DMS153 treated with DMSO at 0.1 percent for 48 hours (cell line): ENCODE results near the gene CREM.

Experiments
- DNase-seq: peaks from one replicate; lab custom pipeline; 2025; ENCODE audit not compliant: unreplicated experiment; lab: John Stamatoyannopoulos, UW

Gene CREM

DNA sequence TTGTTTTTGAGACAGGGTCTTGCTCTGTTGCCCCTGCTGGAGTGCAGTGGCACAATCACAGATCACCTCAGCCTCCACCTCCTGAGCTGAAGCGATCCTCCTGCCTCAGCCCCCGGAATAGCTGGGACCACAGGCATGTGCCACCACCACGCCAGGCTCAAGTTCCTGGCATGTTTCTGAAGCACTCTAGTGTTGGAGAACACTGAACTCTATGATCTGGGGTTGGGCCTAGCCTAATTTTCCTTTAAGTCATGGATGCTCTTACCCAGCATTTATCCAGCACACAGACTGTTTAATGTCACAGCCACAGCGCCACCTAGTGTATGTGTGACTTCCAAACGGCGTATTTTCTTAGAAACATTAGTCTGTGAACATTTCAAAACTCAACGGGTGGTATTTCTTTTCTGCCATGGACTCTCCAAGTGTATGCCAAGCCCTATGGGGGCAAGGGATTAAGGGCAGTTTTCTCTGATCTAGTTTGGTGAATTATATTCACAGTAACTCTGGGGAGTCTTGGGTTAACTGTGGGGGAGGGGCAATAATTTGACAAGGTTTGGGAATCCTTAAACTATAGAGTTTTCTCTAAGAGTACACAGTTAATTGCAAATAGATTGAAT, 91.8 kb downstream of the CREM start:
- DNase-seq: no peak

DNA sequence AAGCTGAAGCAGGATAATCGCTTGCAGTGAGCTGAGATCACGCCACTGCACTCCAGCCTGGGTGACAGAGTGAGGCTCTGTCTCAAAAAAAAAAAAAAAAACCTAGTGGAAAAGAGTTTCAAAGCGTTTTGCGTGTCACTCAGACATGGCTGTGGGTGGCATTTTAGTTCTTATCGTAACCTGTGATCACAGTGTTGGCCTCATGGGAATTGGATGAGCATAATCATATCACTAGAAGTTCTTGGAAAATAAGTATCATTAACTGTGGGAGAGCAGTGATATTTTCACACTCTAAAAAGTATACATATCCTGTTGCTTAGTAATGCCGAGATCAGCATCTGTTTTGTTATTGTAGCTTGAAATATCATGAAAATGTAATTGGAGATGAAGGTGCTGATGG, 92.6 kb downstream of the CREM start:
- no peak for DNase-seq

GRCh38 chr10:35219891-35220890, 93.5 kb downstream of the CREM start:
- DNase-seq: no peak

DNA sequence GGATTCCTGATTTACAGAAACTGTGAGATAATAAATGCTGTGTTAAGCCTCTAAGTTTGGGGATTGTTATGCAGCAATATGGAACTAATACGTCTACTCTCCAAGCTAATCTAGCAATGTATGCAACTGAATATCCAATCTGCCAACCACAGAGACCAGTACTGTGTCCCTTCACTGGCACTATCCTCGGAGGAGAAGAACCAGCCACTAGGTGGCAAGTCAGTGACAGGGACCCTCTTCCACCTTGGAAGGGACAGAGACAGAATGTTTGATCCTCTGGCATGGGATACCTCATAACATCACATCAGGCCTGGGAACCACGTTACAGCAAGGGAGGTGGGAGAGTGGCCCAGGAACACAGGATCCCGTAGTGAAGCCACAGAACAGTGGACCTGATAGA, 96.4 kb downstream of the CREM start:
- DNase-seq: no peak

GRCh38 chr10:35224045-35224740, 97.5 kb downstream of the CREM start:
- DNase-seq: no peak

GRCh38 chr10:35225204-35225603, 98.6 kb downstream of the CREM start:
- DNase-seq: no peak

DNA sequence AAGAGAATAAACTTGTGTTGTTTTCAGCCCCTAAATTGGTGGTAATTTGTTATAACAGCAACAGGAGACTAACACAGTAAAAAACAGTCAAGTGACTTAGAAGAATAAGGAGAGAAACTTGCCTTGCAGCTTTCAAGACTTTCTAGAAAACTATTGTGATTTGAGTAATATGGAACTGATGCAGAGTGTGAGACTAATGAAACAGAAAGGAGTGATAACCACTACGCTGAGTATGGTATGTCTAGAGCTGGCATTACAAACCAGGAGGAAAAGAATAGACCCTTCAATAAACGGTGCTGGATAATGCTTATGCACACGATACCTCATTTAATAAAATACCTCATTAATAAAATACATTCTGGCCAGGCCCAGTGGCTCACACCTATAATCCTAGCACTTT, 99.9 kb downstream of the CREM start:
- DNase-seq: no peak

DNA sequence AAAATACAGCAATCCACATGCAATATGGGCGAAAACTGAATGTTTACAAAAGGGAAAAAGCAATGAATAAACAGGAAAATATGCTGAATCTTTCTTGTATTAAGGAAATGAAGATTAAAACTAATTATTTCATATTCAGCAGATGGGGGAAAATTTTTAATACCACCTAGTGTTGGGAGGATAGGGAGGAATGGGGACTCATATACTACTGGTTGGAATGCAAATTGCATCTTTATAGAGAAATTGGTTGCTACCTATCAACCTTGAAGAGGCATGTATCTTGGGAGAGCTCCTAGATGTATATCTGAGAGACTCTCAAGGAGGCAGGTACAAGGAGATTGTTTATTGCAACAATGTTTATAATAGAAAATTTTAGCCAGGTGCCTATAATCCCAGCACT, 101.4 kb downstream of the CREM start:
- no peak for DNase-seq

DNA sequence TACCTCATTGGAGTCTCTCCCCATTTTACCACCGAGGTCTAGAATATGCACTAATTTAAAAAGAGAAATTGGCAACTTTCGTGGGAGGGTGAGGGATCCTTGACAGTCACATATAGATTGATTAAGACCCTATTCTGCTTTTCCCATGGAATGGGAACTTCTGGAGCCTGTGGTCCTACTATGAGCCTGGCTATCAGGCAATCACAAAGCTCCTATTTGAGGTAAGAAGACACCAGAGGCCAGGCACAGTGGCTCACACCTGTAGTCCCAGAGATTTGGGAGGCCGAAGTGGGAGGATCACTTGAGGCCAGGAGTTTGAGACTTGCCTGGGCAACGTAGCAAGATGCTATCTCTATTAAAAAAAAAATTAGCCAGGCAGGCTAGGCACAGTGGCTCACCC, 105.0 kb downstream of the CREM start:
- no peak for DNase-seq

- DNase-seq: no peak
These were observed 105.9 kb downstream of the CREM start for GRCh38 chr10:35232527-35232926.

- no peak for DNase-seq
These were observed 107.4 kb downstream of the CREM start for GRCh38 chr10:35234073-35234472.

- no peak for DNase-seq
These were observed 110.1 kb downstream of the CREM start for GRCh38 chr10:35236739-35237138.

- no peak for DNase-seq
These were observed 111.3 kb downstream of the CREM start for GRCh38 chr10:35237766-35238512.

DNA sequence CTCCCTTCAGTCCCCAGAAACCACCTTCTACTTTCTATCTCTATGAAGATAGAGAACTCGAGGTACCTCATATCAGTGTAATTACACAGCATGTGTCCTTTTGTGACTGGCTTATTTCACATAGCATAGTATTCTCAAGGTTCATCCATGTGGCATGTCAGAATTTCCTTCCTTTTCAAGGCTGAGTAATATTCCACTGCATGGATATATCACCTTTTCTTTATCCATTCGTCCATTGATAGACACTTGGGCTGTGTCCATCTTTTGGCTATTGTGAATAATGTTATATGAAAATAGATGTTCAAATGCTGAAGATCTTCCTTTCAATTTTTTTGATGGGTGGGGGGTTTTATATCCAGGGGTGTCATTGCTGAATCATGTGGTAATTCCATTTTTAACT, 117.9 kb downstream of the CREM start:
- DNase-seq: no peak

- DNase-seq: no peak
These were observed 120.2 kb downstream of the CREM start for GRCh38 chr10:35246770-35247343.

GRCh38 chr10:35251373-35252100, 124.9 kb downstream of the CREM start:
- DNase-seq: no peak

DNA sequence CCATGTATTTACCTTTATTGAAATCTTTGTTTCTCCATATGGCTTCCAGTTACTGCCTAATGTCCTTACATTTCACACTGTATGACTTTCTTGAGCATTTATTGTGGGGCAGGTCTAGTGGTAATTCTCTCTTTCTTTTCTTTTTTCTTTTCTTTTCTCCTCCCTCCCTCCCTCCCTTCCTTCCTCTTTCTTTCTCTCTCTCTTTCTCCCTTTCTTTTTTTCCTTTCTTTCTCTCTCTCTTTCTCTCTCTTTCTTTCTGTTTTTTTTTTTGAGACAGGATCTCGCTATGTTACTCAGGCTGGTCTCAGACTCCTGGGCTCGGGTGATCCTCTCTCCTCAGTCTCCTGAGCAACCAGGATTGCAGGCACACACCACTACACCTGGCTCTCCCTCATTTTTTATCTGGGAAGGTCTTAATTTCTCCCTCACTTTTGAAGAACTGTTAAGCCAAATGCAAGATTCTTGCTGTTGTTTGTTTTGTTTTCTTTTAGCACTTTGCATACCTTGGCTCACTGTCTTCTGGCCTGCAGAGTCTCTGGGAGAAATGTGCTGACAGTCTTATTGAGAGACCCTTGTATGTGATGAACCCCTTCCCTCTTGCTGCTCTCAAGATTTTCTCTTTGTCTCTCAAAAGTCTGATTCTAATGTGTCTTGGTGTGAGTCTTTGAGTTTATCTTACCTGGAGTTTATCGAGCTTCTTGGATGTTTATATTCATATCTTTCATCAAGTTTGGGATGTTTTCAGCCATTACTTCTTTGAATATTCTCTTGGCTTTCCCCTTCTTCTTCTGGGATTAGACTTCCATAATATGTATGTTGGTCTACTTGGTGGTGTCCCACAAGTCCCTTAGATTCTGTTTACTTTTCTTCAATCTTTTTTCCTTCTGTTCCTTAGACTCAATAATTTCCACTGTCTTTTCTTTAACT, 130.7 kb downstream of the CREM start:
- DNase-seq: no peak

DNA sequence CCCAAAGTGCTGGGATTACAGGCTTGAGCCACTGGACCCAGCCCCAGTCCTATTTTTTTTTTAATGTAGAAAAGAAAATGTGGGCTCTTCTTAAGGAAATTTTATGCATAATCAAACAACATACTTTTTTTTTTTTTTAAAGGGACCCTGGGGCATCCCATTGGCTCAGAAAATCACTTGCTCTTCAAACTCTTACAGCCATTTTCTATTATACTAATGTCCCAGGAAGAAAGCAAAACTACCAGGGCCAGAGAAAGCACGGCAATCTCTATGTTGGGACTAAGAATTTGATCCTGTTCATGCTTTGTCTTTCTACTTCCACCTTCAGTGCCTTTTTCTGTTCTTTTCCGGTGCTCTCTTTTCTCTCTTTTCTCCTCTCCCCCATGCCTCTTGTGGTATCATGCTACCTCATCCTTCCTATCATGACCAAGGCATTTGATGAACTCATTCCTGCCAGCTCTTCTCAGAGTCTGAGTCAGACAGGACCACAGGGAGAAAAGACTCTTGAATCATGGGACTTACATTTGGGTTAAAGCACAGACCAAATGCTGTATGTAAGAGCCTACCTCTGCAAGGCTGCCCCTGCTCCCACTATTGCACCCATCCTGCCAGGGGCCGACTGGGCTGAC, 133.2 kb downstream of the CREM start:
- DNase-seq: no peak

DNA sequence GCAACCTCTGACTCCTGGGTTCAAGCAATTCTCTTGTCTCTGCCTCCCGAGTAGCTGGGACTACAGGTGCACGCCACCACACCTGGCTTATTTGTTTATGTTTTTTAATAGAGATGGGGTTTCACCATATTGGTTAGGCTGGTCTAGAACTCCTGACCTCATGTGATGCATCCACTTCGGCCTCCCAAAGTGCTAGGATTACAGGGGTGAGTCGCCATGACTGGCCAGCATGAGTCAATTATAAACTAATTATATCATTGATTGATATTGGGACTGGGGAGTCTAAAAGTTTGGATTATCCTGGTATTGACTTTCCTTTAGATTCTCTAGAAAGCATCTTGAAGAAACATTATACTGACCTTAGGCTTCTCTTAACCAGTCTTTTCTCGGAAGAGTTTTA, 135.8 kb downstream of the CREM start:
- no peak for DNase-seq
